NCI-H774 (cell line): ENCODE data around the gene FBXL7.

Experiments
- DNase-seq: peaks from one replicate; lab custom pipeline; 2025; lab: John Stamatoyannopoulos, UW

The FBXL7 gene

DNA sequence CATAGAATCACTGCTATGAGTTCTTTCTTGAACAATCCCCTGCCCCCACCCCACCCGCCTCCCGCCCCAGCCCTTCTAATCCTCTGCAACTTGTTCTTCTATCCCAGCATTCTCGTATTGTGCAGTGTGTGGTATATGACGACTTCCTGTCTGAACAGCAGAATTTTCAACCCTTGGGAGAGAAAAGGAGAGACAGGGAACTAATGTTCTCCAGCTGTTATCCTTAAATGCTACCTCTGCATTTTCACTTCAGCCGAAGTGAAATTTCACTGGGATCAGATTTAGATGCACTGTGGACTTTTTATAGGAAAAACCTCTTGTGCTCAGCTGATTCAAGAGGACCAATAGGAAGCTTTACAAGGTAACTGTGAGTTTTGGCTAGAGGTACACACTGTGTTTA, 2.2 kb downstream of the FBXL7 start:
- no peak for DNase-seq

DNA sequence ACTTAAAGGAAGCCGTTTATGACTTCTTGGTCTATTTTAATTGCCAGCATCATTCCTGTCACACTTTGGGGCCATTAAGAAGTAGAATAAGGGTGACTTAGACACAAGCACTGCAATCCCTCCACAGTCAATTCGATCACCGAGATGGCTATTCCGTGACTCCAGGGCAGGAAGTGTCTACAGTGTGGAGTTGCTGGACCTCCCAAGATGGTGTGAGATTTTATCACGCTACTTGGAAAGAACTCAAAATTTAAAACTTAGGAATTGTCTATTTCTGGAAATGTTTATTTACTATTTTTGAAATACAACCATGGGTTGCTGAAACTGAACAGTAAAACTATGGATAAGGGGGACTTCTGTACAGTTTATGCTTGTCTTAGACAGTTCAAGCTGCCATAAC, 6.2 kb downstream of the FBXL7 start:
- no peak for DNase-seq

DNA sequence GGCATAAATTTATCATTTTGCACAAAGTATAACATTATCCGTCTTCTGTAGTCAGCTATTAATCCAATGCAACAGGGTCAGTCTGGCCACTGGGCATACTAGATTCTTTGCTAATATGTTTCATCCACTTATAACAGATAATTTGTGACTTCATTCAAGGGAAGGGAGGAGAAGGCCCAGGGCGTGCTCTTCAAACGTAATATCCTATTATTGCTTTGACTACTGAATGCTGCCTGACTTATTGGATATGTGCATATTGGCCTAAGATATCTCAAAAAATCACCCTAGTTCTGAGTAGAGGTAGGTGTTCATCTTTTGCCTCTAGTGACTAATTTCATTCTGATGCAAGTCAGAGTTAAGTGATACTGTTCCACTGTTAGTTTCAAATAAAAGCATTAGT, 6.9 kb downstream of the FBXL7 start:
- no peak for DNase-seq

DNA sequence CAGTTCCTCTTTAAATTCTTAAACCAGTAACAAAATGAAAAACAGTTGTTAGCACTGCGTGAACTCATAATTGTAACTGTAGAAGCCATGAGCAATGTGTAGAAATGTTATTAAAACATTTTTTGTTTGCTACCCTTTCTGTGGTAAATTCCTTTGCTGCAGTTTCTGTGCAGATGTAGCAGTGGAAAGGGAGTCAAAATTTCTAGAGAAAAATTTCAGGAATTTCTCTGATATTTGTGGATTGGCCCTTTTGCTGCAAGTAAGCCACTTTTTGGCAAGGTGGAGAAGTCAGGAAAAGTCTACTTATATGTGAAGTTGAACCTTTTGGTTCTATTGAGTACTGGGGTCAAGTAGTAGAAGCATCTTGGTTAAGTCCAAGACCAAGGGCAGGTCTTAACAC, 10.1 kb downstream of the FBXL7 start:
- DNase-seq, result no peak

DNA sequence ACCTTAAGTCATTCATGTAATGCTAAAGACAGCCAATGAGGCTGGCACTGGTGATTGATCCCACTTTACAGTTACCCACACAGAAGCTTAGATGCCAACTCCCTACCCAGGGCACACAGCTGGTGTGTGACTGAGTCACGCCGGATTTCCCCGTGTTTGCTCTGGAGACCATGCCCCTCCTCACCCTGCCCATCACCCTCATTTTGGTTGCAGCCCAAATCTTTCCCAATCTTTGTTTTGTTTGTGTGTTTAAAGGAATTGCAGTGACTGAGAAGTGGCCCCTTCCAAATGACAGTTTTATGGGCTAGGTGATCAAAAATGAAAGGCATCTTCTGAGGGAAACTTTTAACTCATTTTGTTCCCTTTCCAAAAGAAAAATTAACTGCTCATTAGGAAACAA, 10.9 kb downstream of the FBXL7 start:
- no peak for DNase-seq

DNA sequence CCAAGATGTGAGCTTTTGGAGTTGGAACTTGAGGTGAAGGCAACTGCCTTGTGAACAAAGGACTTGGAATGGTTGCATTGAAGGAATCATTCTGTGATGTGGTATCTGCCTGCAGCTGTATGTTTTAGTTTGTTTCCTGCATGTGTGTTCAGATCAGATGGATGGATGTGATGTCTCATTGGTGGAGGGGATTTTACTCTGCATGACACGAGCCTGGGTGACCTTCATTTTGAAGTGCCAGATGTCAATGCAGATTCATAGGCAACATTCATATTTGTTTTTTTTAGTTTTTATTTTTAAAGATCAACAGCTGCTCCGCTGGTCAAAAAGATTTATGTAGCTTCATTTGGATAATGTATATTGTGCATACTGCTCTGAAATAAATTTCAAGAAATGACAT, 13.5 kb downstream of the FBXL7 start:
- DNase-seq, result no peak

DNA sequence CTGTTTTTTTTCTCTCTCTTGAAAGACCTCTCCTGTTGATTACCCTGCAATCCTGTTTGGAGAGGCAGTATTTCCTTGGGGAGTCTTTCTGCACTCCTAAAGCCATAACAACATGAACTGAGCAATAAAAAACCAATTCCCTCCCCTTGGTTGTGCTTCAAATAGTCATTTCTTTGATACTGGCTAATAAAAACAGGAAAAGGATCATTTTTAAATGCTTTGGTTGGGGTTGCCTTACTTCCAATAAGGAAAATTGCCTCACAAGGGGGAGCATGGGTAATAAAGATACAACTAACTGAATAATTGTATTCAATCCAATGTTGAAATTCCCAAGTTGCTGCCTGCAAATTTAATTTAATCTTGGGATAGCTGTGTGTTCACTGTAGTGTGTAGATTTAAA, 13.9 kb downstream of the FBXL7 start:
- DNase-seq, result no peak

DNA sequence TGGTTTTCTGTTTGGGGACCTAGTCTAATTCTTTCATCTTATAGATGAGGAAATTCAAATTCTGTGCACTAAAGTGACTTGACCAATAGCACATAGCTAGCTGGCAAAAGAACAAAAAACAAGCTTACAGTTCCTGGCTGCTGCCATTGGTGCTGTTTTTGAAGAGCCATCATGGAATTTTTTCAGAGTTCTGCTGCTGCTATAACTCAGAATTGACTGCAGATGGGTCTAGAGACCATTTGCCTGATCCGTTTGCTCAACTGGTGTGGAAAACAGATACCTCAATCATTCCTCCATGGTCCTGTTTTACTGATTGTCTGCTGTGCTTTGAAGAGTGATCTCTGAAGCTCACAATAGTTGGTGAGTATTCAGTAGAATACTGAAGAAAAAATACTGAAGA, 15.2 kb downstream of the FBXL7 start:
- DNase-seq, result no peak

DNA sequence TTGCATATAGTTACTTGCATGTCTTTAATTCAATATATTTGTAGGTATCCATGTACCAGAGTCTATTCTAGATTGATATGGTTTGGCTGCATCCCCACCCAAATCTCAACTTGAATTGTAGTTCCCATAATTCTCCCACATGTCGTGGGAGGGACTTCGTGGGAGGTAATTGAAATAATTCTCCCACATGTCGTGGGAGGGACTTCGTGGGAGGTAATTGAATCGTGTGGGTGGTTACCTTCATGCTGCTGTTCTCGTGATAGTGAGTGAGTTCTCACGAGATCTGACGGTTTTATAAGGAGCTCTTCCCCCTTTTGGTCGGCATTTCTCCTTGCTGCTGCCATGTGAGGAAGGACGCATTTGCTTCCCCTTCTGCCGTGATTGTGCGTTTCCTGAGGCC, 16.5 kb downstream of the FBXL7 start:
- DNase-seq, result peak; percentile 13

DNA sequence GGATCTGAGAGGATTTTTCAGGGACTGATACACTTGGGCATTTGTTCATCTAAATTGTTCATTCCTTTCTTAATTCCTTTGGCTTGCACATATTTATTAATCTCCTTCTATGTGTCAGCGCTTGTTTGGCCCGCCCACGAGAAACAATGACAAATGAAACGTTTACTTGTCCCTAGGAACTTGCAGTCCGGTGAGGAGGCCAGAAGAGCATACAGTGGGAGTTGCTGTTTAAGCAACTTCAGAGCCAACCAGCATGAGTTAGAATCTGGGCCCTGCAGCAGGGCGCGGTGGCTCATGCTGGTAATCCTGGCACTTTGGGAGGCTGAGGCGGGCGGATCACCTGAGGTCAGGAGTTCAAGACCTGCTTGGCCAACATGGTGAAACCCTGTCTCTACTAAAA, 18.8 kb downstream of the FBXL7 start:
- no peak for DNase-seq

DNA sequence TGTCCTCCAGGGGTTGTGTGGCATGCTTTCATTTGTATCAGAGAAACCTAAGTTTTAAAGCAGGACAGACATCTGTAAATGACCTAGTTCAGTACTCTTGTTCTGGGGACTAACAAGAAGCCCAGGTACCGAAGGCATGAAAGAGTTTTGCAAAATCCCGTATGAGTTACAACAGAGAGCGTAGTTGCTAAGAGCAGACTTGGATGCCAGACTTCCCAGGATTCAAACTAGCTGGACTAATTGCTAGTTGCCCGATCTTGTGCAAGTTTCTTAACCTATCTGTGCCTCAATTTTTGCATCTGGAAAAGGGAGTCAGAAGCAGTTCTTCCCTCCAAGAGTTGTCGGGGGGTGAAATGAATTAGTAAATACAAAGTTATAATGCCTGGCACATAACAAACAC, 20.9 kb downstream of the FBXL7 start:
- DNase-seq, result no peak

DNA sequence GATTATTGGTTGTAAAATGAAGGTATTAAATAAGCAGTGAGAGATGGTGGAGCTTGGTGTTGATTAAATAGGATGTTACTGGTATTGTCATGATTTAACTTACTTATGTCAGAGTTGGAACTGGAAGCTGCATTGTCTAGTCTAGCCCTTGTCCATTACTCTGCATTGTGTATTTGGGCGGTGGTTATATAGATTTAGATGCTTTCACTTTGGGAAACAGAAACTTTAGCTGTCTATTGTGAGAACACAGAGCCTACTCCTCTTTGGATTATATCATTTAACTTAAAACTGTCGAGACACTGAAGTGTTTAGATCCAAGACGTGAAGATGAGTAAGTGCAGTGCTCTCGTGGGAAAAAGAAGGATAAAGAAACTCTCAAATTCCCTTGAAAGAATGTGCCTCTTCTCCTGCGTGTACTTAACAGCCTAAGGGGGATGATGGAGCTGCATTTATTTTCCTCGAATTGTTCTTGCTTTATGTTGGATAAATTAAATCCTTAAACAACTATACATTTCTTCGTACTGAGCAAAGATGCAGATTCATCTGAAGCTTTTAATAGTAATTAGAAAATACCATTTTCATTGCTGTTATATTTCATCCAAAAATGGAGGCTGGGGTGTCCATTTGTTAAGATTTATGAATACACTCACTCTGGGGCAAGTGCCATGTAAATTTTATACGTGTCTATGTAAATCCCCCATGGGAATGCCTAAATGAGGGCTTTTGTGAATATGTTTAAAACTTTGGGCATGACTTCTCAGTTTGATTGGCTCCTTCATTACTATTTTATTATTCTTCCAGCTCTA, 21.6 kb downstream of the FBXL7 start:
- DNase-seq, result no peak

DNA sequence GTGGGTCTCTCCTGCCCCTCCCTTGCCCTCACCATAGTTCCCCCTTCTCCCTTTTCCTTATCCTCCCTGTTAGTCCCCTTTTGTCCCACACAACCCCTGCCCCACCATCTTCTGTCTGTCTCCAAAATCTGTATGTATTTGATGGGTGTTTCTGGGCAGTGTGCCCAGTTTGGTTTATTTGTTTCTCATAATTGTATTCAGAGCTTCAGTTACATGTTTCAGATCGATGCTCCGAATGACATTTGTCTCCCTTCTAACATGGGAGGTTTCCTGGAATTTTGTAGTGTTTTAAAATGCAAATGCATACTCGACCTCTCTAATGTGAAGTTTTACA, 22.2 kb downstream of the FBXL7 start:
- DNase-seq, result no peak

DNA sequence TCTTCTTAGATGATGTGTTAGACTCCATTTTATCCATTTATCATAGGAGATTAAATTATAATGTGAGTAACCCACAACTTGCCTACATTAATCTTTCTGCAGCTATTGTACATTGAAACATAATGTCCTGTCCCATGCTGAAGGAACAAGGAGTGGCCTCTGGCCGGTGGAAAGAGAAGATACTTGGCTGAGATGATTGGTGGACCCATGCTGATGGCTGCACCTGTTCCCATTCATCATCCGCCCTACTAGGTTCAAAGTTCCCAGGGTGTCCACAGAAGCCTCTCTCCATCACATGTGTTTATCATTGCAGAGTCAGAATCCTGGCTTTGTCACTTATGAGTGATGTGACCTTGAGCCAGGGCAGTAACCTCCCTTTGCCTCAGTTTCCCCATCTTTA, 24.7 kb downstream of the FBXL7 start:
- no peak for DNase-seq

DNA sequence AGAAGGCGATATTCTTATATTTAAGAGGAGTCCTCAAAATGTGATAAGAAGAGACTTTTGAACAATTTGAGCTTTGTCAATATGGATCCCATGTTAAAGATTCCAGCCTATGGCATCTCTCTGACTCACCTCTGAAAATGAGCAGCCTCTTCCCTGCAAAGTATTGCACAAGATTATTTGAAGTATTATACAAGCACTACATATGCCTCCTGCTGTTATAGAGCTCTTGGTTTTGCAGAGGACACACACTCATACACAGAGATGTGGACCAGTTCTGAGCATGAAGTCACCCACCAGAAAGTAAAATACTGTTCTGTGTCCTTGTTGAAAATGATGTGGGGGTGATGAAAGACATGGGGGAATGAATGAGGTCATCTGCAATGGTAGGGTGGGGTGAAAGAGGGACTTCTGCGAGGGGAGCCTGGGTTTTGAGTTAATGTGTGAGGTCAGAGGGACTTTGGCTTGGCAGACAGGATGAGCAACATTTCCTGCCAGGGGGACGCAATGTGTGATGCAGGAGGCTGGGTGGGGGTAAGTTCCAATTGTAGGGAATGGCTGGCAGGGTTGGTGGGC, 25.8 kb downstream of the FBXL7 start:
- no peak for DNase-seq

DNA sequence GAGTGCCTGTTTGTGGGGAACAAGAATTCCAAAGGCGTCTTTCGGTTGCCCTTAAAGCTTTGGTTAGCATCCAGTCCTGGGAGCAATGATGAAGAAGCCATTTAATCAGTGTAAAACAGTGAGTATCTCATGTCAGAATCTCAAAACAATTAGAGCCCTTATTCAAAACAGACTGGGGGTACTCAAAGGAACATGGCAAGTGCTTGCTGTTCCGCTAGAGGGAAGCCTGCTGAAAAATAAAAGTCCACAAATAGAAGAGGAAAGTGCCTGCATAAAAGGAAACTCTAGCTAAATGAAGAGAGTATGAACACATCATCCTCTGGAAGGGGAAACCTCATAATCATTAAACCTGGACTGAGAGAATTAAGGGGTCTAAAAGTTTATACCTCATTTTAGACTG, 26.4 kb downstream of the FBXL7 start:
- no peak for DNase-seq

DNA sequence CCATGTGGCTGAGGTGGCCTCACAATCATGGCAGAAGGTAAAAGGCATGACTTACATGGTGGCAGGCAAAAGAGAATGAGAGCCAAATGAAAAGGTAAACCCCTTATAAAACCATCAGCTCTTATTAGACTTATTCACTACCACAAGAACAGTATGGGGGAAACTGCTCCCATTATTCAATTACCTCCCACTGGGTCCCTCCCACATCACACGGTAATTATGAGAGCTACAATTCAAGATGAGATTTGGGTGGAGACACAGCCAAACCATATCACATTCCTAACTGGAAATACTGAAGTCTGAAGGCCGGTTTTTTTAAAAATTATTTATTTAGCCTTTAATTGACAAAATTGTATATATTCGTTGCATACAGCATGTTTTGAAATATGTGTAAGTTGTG, 28.5 kb downstream of the FBXL7 start:
- DNase-seq, result no peak

DNA sequence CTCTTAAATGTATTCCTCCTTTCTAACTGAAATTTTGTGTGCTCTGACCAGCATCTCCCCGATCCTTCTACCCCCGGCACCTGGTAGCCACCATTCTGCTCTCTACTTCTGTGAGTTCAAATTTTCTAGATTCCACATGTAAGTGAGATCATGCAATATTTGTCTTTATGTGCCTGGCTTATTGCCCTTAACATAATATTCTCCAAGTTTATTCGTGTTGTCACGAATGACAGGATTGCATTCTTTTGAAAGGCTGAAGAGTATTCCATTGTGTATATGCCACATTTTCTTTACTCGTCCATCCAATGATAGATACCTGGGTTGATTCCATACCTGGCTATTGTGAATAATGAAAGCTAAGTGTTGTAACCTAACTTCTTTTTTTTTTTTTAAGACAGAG, 29.0 kb downstream of the FBXL7 start:
- no peak for DNase-seq

DNA sequence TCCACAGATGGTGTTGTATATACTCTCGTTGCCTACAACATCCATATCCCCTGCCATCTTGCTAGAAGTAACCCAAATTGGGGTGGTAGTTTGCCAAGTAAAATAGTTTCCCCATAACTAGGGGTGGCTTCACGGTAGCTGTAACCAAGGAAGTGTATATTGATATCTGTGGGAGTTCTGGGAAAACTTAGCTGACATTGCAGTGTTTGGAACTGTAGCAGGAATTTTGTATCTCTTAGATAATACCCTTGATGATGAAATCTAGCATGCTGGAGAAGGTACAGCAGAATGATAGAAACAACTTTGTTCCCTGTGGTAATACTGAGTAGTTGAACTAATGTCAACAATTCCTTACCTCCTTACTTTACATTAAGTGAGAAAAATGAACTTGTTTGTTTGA, 29.8 kb downstream of the FBXL7 start:
- DNase-seq, result no peak

DNA sequence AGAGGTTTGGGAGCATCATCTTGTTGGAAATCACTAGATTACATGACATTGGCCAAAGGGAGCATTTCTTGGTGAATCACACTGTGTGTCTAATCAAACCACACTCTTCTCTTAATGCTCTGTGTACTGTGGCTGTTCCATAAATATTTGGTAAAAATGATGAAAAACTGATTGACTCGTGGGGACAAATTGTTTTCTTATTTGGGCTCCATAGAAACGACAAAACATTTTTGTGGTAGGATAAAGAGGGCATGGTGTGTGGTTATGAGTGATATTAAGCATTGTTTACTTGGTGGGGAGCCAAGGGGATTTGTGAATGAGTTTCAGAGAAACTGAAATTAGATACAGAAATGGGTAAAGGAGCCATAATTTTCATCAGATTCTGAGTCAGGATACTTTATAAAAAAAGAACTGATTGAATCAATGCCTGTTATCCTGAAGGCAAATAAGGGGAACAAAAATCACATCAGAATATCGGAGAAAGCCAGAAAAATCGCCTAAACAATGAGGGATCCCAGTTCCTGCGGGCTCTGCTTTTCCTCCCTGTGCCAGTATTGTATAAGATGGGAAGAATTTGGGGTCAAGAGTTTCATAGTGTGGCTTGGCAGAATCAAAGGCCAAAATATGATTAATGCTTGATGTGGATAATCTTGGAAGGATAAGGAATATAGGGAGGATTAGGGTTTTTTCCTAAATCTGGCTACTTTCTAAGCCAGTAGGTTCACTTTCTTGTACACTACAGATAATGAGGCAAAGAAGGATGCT, 33.3 kb downstream of the FBXL7 start:
- DNase-seq, result no peak

DNA sequence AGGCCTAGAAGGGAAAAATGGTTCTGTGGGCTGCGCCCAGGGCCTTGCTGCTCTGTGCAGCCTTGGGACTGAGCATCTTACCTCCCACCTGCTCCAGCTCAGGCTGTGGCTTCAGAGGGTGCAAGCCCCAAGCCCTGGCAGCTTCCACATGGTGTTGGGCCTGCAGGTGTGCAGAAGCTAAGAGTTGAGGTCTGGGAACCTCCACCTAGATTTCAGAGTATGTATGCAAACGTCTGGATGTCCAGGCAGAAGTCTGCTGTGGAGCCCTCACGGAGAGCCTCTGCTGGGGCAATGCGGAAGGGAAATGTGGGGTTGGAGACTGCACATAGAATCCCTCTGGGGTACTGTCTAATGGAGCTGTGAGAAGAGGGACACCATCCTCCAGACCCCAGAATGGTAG, 36.0 kb downstream of the FBXL7 start:
- no peak for DNase-seq

DNA sequence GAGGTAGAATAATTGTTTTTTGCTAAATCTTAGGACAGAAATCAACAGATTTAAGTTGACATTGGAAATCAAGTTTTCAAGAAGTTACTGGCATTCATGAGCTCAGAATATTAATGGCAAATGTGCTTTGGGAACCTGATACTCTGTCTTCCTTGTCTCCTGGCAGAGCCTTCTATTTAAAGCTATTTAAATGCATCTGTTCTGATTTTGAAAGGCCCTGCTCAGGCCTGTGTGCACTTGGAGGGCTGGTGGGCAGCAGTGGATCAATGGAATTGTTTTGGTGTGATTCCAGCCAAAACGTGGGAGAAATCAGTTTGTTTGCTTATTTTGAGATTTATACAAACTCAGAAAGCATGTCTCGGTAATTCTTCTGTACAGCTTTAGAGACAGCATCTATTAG, 38.5 kb downstream of the FBXL7 start:
- no peak for DNase-seq

DNA sequence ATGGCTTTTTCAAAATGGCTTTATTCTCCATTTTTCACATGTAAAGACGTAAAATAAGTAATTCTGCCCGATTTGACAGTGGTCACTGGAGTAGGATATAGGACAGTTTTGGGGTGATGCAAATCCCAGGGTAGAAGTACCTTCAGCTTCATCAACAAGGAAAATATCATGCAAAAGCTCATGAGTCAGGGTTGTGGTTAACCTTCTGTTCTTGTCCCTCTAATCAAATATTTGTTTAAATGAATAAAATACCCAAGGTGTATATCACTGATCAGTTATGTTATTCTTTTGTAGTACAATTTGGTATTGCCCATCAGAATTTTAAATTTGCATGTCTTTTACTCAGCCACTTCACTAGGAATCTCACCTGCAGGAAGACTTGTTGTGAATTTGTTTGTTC, 40.0 kb downstream of the FBXL7 start:
- no peak for DNase-seq

DNA sequence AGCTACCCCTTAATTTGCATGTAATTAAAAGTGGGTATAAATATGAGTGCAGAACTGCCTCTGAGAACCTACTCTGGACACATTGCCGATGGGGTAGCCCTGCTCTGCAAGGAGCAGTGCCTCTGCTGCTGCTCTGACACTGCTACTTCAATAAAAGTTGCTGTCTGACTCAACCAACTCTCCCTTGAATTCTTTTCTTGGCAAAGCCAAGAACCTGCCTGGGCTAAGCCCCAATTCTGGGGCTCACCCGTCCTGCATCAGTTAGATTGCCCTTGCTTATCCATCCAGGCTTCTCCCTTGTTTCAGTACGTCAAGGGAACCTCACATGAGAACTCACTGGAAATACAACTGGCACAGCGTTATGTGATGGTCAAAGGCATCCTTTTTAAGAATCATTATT, 44.1 kb downstream of the FBXL7 start:
- no peak for DNase-seq
